NCI-H2171 (cell line): ENCODE measurements around the gene PNMA6A.
"Not testable (repeated sequence)": the region's sequence is repeated elsewhere in the genome, so short reads cannot be mapped to it uniquely, and the experiment has no call there.

Experiments
- DNase-seq: peaks from one replicate; lab custom pipeline; 2025; lab: John Stamatoyannopoulos, UW

Gene PNMA6A

GRCh38 chrX:153075366-153075765 lies 3.1 kb downstream of the PNMA6A start:
- no peak for DNase-seq

GRCh38 chrX:153077437-153078135 lies 5.3 kb downstream of the PNMA6A start:
- DNase-seq: not testable (repeated sequence)

GRCh38 chrX:153083238-153083923 lies 11.1 kb downstream of the PNMA6A start:
- DNase-seq: not testable (repeated sequence)

GRCh38 chrX:153102418-153102817 lies 30.2 kb downstream of the PNMA6A start:
- DNase-seq: no peak

- DNase-seq: not testable (repeated sequence)
Measured at GRCh38 chrX:153104959-153105358, 32.7 kb downstream of the PNMA6A start.

GRCh38 chrX:153106092-153106801 lies 34.0 kb downstream of the PNMA6A start:
- DNase-seq: not testable (repeated sequence)

GRCh38 chrX:153110735-153111134 lies 38.5 kb downstream of the PNMA6A start:
- DNase-seq: not testable (repeated sequence)

- not testable (repeated sequence) for DNase-seq
Measured at GRCh38 chrX:153113851-153114250, 41.6 kb downstream of the PNMA6A start.

- DNase-seq: not testable (repeated sequence)
Measured at GRCh38 chrX:153117754-153118153, 45.5 kb downstream of the PNMA6A start.

- not testable (repeated sequence) for DNase-seq
Measured at GRCh38 chrX:153120230-153120629, 48.0 kb downstream of the PNMA6A start.

- DNase-seq: not testable (repeated sequence)
Measured at GRCh38 chrX:153123468-153123867, 51.2 kb downstream of the PNMA6A start.
